ENCODE data around the gene PREX1. TPM values are rescaled to one million over a fixed set of nuclear protein-coding genes. Genes with fewer than 3 reads are reported as not detected.

PREX1 gene
- total and polyA plus RNA-seq, 2 experiments from 2014 or later, result 2.4 to 10.3 TPM

GRCh38 chr20:48816282-48817205 is 11.3 kb downstream of the PREX1 start (continued):
- TF ChIP-seq ZNF462 (CRISPR knock-in tag; IDR thresholded peaks at IDR 0.05), result no peak
- TF ChIP-seq POLR2AphosphoS5 (IDR thresholded peaks at IDR 0.05; ENCODE audit: low read depth), result no peak
- TF ChIP-seq EZH2phosphoT487 (IDR thresholded peaks at IDR 0.05; ENCODE audit: unreplicated experiment), result no peak
- no peak for TF ChIP-seq CREB1 (CRISPR knock-in tag; IDR thresholded peaks at IDR 0.05; ENCODE audit: low read depth)

GRCh38 chr20:48815537-48815936 is 12.3 kb downstream of the PREX1 start:
- Histone ChIP-seq H3K36me3 (ENCODE audit: insufficient read depth) (no peaks in the 10 kb centered on the region), H2AFZ (no peak overlapping the region), H3K9me2 (ENCODE audit: insufficient read depth) (no peaks in the 10 kb centered on the region), H3K4me2 (no peak overlapping the region), H4K20me1 (replicated peaks; ENCODE audit: insufficient read depth) (no peaks in the 10 kb centered on the region; the same call in 1 of the 2 replicates), H3K27ac (ENCODE audit: low read depth) (no peak overlapping the region), H3K4me3 (no peak overlapping the region), H3K79me2 (replicated peaks; ENCODE audit: insufficient read depth) (no peaks in the 10 kb centered on the region), H3K27me3 (ENCODE audit: insufficient read depth) (no peaks in the 10 kb centered on the region), H3F3A (replicated peaks; ENCODE audit: low read depth) (no peaks in the 10 kb centered on the region), H3K4me1 (ENCODE audit: insufficient read depth) (peaks cover 8% of the 10 kb centered on the region; the same call in 1 of the 2 replicates)
- no peak for DNase-seq (ENCODE audit: low spot score)
- H3K27me3 Mint-ChIP-seq (ENCODE audit: insufficient read depth, low read depth, poor library complexity), result peaks cover 2% of the 10 kb centered on the region
- no peaks in the 10 kb centered on the region for H3K9me3 Mint-ChIP-seq
- no peaks in the 10 kb centered on the region for H3K36me3 Mint-ChIP-seq (ENCODE audit: low read depth)
- H3K4me1 Mint-ChIP-seq, result peaks cover 29% of the 10 kb centered on the region
- no peak overlapping the region for H3K27ac Mint-ChIP-seq
- no peak for ATAC-seq
- H3K4me3 Mint-ChIP-seq, result no peak overlapping the region
- TF ChIP-seq ZNF331 (CRISPR knock-in tag; IDR thresholded peaks at IDR 0.05; ENCODE audit: low read depth), result no peak
- TF ChIP-seq REST (IDR thresholded peaks at IDR 0.05; ENCODE audit: unreplicated experiment), result no peak
- no peak for TF ChIP-seq CREB1 (CRISPR knock-in tag; IDR thresholded peaks at IDR 0.05; ENCODE audit: low read depth)
- no peak for TF ChIP-seq POLR2AphosphoS5 (IDR thresholded peaks at IDR 0.05; ENCODE audit: low read depth)
- TF ChIP-seq JUNB (IDR thresholded peaks at IDR 0.05; ENCODE audit: unreplicated experiment), result no peak
- TF ChIP-seq EZH2phosphoT487 (IDR thresholded peaks at IDR 0.05; ENCODE audit: unreplicated experiment), result no peak
- no peak for TF ChIP-seq STAT1 (IDR thresholded peaks at IDR 0.05; ENCODE audit: unreplicated experiment)
- TF ChIP-seq, protein P1, sequence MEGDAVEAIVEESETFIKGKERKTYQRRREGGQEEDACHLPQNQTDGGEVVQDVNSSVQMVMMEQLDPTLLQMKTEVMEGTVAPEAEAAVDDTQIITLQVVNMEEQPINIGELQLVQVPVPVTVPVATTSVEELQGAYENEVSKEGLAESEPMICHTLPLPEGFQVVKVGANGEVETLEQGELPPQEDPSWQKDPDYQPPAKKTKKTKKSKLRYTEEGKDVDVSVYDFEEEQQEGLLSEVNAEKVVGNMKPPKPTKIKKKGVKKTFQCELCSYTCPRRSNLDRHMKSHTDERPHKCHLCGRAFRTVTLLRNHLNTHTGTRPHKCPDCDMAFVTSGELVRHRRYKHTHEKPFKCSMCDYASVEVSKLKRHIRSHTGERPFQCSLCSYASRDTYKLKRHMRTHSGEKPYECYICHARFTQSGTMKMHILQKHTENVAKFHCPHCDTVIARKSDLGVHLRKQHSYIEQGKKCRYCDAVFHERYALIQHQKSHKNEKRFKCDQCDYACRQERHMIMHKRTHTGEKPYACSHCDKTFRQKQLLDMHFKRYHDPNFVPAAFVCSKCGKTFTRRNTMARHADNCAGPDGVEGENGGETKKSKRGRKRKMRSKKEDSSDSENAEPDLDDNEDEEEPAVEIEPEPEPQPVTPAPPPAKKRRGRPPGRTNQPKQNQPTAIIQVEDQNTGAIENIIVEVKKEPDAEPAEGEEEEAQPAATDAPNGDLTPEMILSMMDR (conservative IDR thresholded peaks at IDR 0.05; ENCODE audit: low read depth in 2 of 2), result no peak
- TF ChIP-seq NANOG (IDR thresholded peaks at IDR 0.05; ENCODE audit: borderline replicate concordance), result no peak
- TF ChIP-seq ZNF114 (CRISPR knock-in tag; IDR thresholded peaks at IDR 0.05), result no peak
